Activated naive CD4-positive, alpha-beta T cell (primary cell): Measurements from ENCODE around the gene FAM98C.
"Not testable (repeated sequence)": the region's sequence is repeated elsewhere in the genome, so short reads cannot be mapped to it uniquely, and the experiment has no call there.

ENCODE experiments used
- DNase-seq, 4 experiments: peaks; one replicate each; lab custom pipeline; 2025; lab: John Stamatoyannopoulos, UW

FAM98C gene

DNA sequence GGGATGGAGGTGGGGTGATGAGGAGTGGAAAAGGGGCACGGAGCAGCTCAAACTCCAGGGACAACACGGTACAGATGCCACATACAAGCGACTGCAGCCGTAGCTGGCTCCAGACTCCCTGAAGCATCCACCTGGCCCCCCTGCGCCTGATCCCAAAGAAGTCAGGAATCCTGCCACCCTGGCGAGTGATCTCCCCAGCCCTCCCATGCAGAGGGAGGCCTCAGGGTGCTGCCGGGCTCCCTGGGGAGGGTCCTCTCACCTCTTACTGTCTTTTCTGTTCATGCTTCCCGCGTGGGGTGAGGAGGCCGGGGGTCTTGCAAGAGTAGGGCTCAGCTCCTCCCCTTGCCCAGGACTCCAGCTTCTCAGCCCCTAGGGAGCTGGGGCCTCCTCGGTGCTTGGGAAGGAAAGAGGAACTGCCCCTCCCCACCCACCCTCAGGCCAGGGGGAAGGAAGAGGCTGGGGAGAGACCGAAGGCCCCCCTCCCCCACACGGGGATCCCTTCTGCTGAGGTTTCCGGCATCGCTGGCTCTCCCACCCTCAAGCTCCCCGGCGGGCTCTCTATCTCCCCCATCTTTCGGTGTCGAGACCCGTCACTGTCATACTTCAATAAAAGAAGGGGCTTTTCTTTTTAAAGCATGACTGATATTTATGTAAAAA is 23.0 kb downstream of the FAM98C start, which contains the start of gene RASGRP4:
Gene RASGRP4, minus strand, starts transcription at position 410 of the 657 bp plus-strand sequence. Its CDS starts 128 bp downstream, at position 282.
- DNase-seq: no peak

DNA sequence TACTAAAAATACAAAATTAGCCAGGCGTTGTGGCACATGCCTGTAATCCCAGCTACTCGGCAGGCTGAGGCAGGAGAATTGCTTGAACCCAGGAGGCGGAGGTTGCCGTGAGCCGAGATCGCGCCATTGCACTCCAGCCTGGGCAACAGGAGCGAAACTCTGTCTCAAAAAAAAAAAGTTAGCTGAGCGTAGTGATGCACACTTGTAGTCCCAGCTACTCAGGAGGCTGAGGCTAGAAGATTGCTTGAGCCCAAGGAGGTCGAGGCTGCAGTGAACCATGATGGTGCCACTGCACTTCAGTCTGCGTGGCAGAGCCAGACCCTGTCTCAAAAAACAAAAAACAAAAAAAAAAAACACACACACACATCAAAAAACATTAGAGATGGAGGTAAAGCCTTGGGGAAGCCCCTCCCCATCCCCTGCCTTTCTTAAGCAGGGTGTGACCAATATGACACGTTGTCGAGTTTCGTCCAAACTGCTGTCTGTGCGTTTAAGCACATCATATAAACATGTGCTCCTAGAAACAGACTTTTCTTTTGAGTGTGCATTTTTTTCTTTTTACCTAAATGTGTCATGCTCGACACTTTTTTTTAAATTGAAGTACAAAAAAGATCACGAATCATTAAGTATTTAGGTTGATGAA is 24.3 kb downstream of the FAM98C start:
- not testable (repeated sequence) for DNase-seq

DNA sequence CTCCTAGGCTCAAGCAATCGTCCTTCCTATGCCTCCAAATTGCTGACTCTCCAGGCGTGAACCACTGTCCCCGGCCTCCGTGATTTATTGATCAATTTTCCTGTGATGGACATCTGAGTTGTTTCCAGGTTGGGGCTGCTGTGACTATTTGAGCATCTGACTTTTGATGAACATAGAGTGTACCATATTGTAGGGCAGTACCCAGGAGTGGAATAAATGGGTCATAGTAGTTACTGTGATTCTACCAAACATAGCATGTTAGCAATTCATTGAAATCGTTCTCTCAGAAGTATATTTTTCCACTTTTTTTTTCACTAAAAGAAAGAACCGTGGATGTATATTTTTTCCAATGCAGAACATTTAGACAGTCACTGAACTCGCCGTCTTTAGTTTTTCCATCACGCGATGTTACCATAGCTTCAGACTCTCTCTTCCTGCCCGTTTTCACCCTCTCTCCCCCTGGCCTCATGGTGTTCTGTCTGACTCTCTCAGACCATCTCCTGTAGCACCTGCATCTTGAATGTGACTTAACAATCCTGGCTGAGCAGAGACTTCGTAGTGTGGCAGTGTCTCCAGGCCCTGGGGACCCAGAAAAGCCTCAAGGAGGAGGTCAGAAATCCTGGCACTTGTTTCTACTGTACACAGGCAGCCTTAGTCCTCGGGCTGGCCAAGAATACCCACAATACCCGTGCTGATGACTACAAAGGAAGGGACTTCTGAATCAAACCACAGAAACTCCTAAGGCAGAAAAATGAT is 26.3 kb downstream of the FAM98C start:
- DNase-seq: no peak

DNA sequence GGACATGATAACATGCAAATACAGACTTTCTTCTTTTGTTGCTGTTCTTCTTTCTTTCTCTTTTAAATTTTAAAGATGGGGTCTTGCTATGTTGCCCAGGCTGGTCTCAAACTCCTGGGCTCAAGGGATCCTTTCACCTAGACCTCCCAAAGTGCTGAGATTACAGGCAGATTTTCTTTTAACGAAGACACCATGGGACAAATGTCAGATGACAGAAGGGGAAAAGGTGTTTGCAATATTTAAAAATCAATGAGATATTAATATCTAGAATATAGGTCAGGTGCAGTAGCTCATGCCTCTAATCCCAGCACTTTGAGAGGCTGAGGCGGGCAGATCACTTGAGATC is 26.9 kb downstream of the FAM98C start:
- DNase-seq: no peak

DNA sequence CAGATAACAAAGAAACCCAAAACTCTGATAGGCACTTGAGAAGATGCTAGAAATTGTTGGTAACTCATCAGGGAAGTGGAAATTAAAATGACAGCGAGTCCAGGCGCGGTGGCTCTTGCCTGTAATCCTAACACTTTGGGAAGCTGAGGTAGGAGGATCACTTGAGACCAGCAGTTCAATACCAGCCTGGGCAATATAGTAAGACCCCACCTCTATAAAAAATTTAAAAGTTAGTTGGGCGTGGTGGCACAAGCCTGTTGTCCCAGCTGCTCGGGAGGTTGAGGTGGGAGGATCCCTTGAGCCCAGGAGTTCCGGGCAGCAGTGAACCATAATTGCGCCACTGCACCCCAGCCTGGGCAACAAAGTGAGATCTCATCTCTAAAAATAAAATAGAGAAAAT is 28.0 kb downstream of the FAM98C start:
- no peak for DNase-seq

DNA sequence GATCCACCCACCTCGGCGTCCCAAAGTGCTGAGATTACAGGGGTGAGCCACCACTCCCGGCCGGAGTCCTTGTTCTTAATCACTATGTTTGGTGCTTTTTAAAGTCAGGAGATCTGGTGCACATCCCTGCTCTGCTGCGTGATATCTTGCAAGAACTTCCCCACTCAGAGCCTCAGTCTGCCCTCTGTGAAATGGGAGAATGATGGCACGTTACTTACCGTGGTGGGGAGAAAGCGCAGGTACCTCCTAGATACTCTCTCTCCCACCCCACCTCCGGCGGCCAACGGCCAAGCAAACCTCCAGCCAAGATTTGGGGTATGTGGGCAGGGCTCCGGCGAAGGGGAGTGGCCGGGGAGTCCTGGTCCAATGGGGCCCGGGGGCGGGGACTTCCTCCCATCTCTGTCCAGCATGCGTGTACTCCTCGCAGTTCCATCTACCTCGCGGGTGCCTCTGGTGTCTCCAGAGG is 30.4 kb downstream of the FAM98C start, which contains the start of gene RYR1:
Gene RYR1, plus strand, starts transcription at position 424 of the 466 bp plus-strand sequence. CDS start 139 bp downstream, outside the sequence.
- peak in 2 of 4 experiments; percentile 12 to 13 for DNase-seq

DNA sequence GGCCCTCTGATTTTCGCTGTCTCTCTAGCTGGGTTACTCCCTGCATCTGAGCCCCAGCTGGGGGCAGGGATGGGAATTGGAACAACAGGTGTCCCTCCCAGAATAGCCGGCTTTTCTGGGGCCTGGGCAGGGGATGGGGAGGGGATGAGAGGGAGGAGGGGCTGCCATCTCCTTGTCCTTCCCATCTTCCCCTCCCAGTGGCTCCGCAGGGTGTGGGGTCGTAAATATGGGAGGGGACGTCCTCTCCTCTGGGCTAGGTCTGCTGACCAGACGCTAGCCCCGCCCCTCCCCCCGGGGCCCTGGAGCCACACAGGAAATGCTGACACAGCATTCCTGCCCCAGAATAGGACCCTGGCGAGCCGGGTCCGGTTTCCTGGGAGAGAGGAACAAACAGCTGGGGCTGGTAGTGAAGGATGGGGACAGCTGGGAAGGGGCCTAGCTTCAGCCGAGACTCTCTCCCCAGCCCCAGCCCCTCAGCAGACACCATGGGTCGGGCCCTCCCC is 31.7 kb downstream of the FAM98C start:
- no peak for DNase-seq

DNA sequence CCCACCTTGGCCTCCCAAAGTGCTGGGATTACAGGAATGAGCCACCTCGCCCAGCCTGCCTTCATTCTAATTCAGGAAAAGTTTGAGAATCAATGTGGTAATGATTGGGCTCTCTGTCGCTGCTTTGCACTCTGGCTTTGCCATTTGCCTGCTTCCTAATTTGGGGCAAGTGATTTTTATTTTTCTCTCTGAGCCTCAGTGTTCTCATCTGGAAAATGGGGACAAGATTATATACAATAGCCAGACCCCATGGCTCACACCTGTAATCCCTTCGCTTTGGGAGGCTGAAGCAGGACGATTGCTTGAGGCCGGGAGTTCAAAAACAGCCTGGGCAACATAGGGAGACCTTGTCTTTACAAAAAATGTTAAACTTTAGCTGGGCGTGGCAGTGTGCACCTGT is 34.4 kb downstream of the FAM98C start:
- DNase-seq: no peak

DNA sequence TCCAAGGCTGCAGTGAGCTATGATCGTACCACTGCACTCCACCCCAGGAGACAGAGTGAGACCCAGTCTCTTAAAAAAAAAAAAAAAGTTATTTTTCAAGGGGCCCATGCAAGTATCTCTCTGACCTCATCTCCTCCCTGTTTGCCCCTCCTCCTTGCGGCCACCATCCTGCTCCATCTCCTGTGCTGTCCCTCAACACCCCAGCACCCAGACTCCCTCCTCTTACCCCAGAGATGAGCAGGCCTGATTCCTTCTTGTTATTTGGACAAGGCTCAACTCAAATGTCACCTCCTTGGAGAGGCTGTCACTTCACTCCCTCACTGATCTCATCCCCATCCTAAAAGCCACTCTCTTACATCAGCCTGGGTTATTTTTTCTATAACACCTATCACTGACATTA is 35.0 kb downstream of the FAM98C start:
- DNase-seq: no peak

DNA sequence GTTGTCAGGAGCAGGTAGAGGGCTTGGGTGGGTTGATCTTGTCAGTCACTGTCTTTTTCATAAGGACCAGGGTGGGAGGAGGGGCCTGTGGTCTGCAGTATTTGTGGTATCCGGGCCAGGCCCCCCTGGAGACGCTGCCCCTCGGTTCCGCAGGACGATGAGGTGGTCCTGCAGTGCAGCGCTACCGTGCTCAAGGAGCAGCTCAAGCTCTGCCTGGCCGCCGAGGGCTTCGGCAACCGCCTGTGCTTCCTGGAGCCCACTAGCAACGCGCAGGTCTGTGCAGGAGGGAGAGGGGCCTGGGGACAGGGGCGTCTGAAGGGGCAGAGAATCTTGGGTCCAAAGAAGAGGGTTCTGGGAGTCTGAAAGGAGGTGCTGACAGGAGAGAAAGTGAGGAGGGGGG is 37.7 kb downstream of the FAM98C start:
- no peak for DNase-seq

DNA sequence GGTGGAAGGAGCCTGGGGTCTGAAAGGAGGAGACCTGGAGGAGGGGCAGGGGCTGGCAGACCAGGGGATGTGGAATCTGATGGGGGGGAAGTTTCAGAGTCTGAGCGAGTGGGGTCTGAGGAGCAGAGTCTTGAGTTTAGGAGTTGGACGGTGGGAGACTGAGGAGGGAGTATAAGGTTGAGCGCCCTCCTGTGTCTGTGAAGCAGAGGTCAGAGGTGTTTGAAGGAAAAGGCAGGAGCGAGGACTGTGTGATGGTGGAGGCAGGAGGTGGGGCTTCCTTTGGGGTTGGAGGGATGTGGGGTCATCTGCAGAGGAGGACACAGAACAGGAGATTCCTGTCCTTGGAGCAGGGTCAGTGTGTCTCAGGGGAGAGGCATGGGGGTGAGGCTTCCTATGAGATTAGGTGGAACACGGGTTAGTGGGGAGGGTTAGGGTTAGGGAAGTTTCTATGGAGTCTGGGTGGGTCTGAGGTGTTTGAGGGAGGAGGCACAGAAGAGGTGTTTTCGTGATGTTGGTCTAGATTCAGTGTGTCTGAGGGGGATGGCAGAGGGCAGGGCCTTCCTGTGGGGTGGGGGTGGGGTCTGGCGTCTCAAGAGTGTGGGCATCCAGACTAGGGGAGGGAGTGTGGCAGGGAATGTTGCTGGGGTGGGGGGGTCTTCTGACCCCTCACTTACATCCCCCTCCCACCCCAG is 38.9 kb downstream of the FAM98C start:
- DNase-seq: no peak

DNA sequence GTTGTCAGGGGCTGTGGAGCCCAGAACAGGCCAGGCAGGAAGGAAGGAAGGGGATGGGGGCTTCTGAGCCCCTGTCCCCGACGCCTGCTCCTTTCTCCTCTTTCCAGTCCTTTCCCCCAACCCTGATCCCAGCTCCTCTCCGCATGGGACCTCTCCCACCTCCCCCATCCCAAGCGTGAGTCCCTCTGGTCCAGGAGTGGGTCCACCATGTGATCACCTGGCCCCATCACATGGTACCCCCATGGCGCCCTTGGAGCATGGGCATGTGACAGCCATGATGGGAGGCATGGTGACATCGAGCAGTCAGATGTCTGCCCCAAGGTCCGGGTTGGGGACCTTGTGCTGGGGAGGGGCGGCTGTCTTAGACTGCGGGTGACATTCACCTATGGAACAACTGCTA is 39.8 kb downstream of the FAM98C start:
- DNase-seq: no peak

DNA sequence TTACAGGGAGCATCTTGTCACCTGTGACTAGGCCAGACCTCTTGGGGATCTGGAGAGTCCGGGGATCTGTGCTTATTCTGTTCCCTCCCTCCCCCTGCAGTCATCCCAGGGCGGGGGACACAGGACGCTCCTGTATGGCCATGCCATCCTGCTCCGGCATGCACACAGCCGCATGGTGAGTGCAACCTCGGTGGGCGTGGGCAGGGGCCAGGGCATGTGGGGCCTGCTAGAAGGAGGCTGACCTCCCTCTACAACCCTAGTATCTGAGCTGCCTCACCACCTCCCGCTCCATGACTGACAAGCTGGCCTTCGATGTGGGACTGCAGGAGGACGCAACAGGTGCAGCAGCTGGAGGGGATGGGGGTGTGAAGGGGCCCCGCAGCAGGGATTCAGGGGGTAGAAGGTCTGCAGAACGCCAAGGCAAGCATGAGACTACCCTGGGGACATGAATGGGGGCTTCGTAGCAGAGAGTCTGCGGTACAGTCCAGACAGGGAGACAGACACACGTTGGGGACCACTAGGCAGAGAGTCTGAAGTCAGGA is 40.6 kb downstream of the FAM98C start:
- DNase-seq: no peak

DNA sequence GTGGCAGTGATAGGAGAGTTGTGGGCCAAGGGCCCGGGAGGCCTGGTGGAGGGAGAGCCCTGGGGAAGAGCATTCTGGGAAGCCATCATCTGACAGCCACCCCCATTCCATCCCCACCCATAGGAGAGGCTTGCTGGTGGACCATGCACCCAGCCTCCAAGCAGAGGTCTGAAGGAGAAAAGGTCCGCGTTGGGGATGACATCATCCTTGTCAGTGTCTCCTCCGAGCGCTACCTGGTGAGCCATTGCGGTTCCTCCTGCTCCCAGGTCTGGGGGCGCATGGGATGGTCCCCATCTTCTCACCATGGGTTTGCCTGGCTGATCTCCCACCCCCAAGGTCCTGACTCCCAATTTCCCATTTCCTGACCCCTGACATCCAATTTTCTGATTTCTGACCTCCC is 41.1 kb downstream of the FAM98C start:
- no peak for DNase-seq

DNA sequence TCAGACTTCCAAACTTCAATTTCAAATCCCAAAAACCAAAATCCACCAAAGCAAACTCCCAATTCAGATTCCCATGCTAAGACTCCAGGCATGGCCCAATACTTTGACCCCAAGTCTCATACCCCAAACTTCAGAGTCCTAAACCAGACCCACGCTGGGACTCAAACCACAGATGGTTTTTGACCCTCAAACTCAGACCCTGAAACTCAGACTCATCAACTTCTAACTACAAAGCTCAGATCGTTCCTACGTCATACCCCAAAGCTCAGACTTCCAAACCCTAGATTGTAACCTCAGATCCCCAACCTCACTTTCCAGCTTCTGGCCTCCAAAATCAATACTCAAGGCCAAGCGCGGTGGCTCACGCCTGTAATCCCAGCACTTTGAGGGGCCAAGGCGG is 42.5 kb downstream of the FAM98C start:
- DNase-seq: no peak

DNA sequence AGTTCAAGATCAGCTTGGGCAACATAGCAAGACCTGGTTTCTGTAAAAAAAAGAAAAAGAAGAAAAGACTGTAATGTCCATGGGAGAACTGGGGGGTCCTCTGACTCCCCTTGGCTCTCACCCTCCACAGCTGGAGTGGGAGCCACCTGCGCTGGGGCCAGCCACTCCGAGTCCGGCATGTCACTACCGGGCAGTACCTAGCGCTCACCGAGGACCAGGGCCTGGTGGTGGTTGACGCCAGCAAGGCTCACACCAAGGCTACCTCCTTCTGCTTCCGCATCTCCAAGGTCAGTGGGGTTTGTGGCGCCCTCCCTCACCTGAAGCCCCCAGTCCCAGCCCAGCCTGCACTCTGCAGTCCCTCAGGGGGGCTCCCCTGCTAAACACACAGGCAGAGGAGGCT is 45.3 kb downstream of the FAM98C start:
- DNase-seq: no peak

DNA sequence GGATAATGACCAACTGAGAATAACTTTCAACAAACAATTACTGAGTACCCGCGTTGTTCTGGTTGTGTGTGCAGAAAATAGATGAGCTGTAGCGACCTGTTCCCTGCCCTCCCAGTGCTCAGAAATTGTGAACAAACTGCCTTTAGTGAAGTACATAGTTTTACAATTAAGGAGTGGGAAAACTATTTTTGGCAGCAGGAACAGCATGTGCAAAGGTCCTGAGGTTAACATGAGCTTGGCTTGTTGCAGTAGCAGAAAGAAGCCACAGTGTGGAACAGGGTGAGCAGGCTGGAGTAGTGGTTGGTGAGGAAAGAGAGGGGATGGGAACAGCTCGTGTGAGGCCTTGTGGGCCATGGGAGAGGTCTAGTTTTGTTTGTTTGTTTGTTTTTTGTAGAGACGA is 46.6 kb downstream of the FAM98C start:
- no peak for DNase-seq

DNA sequence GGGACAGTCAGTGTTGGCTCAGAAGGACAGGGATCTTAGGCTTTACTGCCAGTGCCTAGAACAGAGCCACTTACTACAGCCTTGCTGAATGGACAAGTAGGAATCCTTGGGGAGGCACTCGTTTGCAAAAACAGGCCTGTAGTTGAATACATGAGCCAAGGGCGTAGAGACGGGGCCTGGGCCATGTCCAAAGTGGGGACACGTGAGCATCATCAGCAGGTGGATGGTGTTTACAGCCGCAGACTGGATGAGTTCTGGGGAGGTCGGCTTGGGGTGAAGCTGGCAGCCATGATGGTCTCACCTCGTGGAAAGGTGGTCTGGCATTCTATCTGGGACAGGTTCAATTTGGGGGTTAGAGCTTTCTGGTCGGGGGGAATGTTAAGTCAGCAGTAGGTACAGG is 48.1 kb downstream of the FAM98C start:
- DNase-seq: no peak

DNA sequence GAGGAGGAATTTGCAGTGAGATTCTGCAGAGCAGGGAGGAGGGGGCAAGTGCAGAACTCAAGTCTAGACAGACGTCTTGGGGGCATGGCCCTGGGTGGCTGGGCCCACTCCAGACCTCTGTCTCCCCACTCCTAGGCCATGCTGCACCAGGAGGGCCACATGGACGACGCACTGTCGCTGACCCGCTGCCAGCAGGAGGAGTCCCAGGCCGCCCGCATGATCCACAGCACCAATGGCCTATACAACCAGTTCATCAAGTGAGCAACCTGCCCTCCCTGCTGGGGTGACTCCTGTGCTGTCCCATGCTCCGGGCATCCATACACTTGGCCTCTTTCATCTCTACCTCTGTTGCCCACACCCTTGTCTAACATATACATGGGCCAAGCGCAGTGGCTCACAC is 48.7 kb downstream of the FAM98C start:
- no peak for DNase-seq

DNA sequence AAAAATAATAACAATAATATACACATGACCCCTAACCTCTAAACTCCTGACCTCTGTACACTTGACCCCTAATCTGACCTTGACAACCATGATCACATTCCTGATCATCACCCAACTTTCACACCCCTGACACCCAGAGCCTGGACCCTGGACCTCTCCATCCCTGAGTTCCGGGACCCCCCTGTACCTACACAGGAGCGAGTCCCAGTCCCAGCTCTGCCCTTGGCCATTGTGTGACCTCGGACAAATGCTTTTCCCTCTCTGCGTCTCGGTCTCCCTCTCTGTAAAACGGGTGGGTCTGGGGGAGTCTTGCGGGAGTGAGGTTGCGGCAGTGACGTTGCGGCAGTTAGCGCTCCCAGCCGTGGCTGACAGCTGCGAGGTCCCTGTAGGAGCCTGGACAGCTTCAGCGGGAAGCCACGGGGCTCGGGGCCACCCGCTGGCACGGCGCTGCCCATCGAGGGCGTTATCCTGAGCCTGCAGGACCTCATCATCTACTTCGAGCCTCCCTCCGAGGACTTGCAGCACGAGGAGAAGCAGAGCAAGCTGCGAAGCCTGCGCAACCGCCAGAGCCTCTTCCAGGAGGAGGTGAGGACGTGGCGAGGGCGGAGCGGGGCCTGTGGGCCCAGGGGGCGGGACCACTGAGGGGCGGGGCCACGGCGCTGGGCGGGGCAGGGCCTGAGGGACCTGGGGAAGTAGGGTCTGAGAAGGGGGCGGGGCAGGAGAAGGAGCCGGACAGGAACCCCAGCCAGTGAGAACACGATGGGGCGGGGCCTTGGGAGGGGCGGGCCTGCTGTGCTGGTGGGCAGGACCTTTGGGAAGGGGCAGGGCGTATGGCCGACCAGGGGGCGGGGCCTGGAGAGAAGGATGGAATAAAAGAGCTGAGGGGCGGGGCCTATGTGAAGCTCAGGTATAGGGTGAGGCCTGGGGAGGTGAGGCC is 49.8 kb downstream of the FAM98C start:
- DNase-seq: no peak

DNA sequence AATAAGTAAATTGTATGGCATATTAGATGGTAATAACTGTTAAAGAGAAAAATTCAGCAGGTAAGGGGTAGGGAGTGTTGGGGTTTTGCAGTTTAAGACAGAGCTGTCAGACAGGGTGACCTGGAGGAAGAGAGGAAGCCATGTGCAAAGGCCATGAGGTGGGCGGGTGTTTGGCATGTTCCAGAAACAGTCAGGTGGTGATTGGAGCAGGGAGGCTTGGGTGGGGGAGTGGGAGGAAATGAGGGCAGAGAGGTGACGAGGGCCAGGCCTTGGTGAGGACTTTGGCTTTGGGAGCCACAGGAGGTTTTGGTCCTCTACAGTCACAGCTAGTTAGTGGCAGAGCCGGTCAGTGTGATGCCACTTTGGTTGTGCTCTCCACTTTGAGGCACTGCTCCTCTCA is 50.7 kb downstream of the FAM98C start:
- DNase-seq: no peak
